GM18873 (cell line): Measurements from ENCODE around the gene PDGFRB.
"Not testable (repeated sequence)": the region's sequence is repeated elsewhere in the genome, so short reads cannot be mapped to it uniquely, and the experiment has no call there.

Experiments
- ATAC-seq: cut with Tn5 transposase; IDR thresholded peaks from one replicate; pipeline ENCODE4 v1.9.1; 2021; ENCODE audit warnings: mild to moderate bottlenecking, moderate library complexity, moderate number of reproducible peaks; ENCODE audit not compliant: unreplicated experiment, low FRiP score

PDGFRB gene

GRCh38 chr5:150101023-150101422 lies 54.6 kb downstream of the PDGFRB start:
- ATAC-seq = no peak

GRCh38 chr5:150097152-150097551 lies 58.5 kb downstream of the PDGFRB start:
- ATAC-seq = no peak

GRCh38 chr5:150092159-150092787 lies 63.4 kb downstream of the PDGFRB start:
- no peak for ATAC-seq

- ATAC-seq = no peak
These were observed 69.5 kb downstream of the PDGFRB start, which contains the start of gene CSF1R for GRCh38 chr5:150085950-150086715. Gene CSF1R, minus strand, starts transcription at chr5:150086554. Its CDS starts 127 bp downstream, at chr5:150086427.

- ATAC-seq = no peak
These were observed 70.3 kb downstream of the PDGFRB start for GRCh38 chr5:150085191-150085912.

- not testable (repeated sequence) for ATAC-seq
These were observed 70.9 kb downstream of the PDGFRB start for GRCh38 chr5:150084754-150085153.

- no peak for ATAC-seq
These were observed 72.8 kb downstream of the PDGFRB start for GRCh38 chr5:150082889-150083288.

- no peak for ATAC-seq
These were observed 73.3 kb downstream of the PDGFRB start for GRCh38 chr5:150082374-150082773.

GRCh38 chr5:150081541-150082283 lies 73.9 kb downstream of the PDGFRB start:
- peak; percentile 63 for ATAC-seq

GRCh38 chr5:150080696-150081435 lies 74.8 kb downstream of the PDGFRB start:
- ATAC-seq = no peak

GRCh38 chr5:150079909-150080461 lies 75.7 kb downstream of the PDGFRB start:
- no peak for ATAC-seq

- ATAC-seq = no peak
These were observed 76.6 kb downstream of the PDGFRB start for GRCh38 chr5:150078802-150079689.

GRCh38 chr5:150077996-150078801 lies 77.4 kb downstream of the PDGFRB start:
- no peak for ATAC-seq

- ATAC-seq = no peak
These were observed 78.6 kb downstream of the PDGFRB start for GRCh38 chr5:150077060-150077459.

- no peak for ATAC-seq
These were observed 79.8 kb downstream of the PDGFRB start for GRCh38 chr5:150075806-150076205.

- ATAC-seq = no peak
These were observed 80.4 kb downstream of the PDGFRB start for GRCh38 chr5:150075233-150075632.

GRCh38 chr5:150073677-150074076 lies 82.0 kb downstream of the PDGFRB start:
- no peak for ATAC-seq
